ENCODE data around the gene PCDHB16. TPM values are rescaled to one million over a fixed set of nuclear protein-coding genes. Genes with fewer than 3 reads are reported as not detected.
"Not testable (repeated sequence)": the region's sequence is repeated elsewhere in the genome, so short reads cannot be mapped to it uniquely, and the experiment has no call there.

PCDHB16 gene
- total RNA-seq, 1 donor from 2014 or later: 2.5 TPM

- intact Hi-C loops (cut with DNase I): loop anchor here (10.0 kb wide), 1 partner anchor 110 kb away; the partner anchor contains the start of gene TAF7
- not testable (repeated sequence) for ATAC-seq; DNase-seq (ENCODE audit: missing footprints)
These were observed 32.4 kb downstream of the PCDHB16 start for GRCh38 chr5:141214583-141214982.

- intact Hi-C loops (cut with DNase I): loop anchor here (10.0 kb wide), 1 partner anchor 109 kb away; the partner anchor contains the start of gene TAF7
- not testable (repeated sequence) for ATAC-seq; DNase-seq (ENCODE audit: missing footprints)
These were observed 33.3 kb downstream of the PCDHB16 start for GRCh38 chr5:141215504-141215903.

- not testable (repeated sequence) for DNase-seq (ENCODE audit: missing footprints); ATAC-seq
- intact Hi-C loops (cut with DNase I): loop anchor here (10.0 kb wide), 1 partner anchor 109 kb away; the partner anchor contains the start of gene TAF7
These were observed 33.8 kb downstream of the PCDHB16 start for GRCh38 chr5:141216035-141216434.

GRCh38 chr5:141223112-141223783 lies 41.1 kb downstream of the PCDHB16 start, which contains the start of gene PCDHB14:
Gene PCDHB14, plus strand, starts transcription at chr5:141223343. Its CDS starts 163 bp downstream, at chr5:141223506.
- ATAC-seq: no peak
- intact Hi-C loops (cut with DNase I): no loop called here
- DNase-seq (ENCODE audit: missing footprints): no peak

GRCh38 chr5:141224844-141225243 lies 42.7 kb downstream of the PCDHB16 start:
- intact Hi-C loops (cut with DNase I); DNase-seq (ENCODE audit: missing footprints); ATAC-seq: not testable (repeated sequence)

GRCh38 chr5:141225421-141225820 lies 43.2 kb downstream of the PCDHB16 start:
- intact Hi-C loops (cut with DNase I); ATAC-seq; DNase-seq (ENCODE audit: missing footprints): not testable (repeated sequence)

- intact Hi-C loops (cut with DNase I): no loop called here
- DNase-seq (ENCODE audit: missing footprints) (no peak), ATAC-seq (no peak)
These were observed 52.0 kb downstream of the PCDHB16 start for GRCh38 chr5:141234109-141234667.

Other genes with a start within 250 kb of the PCDHB16 start
- gene PCDHAC2, start 215.9 kb upstream of the PCDHB16 start, total RNA-seq: 0.30 TPM
- gene PCDHB1, start 131.0 kb upstream of the PCDHB16 start, total RNA-seq: not detected
- gene PCDHB2, start 87.8 kb upstream of the PCDHB16 start, total RNA-seq: 1.7 TPM
- 0.70 TPM for gene PCDHB3, start 81.9 kb upstream of the PCDHB16 start, total RNA-seq
- gene PCDHB4, start 60.6 kb upstream of the PCDHB16 start, total RNA-seq: 1.5 TPM
- 1.6 TPM for gene PCDHB5, start 47.2 kb upstream of the PCDHB16 start, total RNA-seq
- gene PCDHB6, start 32.3 kb upstream of the PCDHB16 start, total RNA-seq: 0.51 TPM
- 0.87 TPM for gene PCDHB7, start 9.7 kb upstream of the PCDHB16 start, total RNA-seq
- gene PCDHB8, start 4.6 kb upstream of the PCDHB16 start, total RNA-seq: 2.2 TPM
- gene PCDHB9, start 4.8 kb downstream of the PCDHB16 start, total RNA-seq: 1.3 TPM
- 0.84 TPM for gene PCDHB10, start 10.0 kb downstream of the PCDHB16 start, total RNA-seq
- 0.81 TPM for gene PCDHB11, start 17.2 kb downstream of the PCDHB16 start, total RNA-seq
- gene PCDHB12, start 26.3 kb downstream of the PCDHB16 start, total RNA-seq: 1.3 TPM
- 2.6 TPM for gene PCDHB13, start 31.5 kb downstream of the PCDHB16 start, total RNA-seq
- 4.1 TPM for gene PCDHB14, start 41.0 kb downstream of the PCDHB16 start, total RNA-seq
- 5.8 TPM for gene PCDHB15, start 63.0 kb downstream of the PCDHB16 start, total RNA-seq
- not detected for gene SLC25A2, start 121.7 kb downstream of the PCDHB16 start, total RNA-seq
- 101 TPM for gene TAF7, start 138.4 kb downstream of the PCDHB16 start, total RNA-seq
- 3.2 TPM for gene PCDHGA1, start 148.1 kb downstream of the PCDHB16 start, total RNA-seq
- gene PCDHGA2, start 156.4 kb downstream of the PCDHB16 start, total RNA-seq: 6.2 TPM
- 9.8 TPM for gene PCDHGA3, start 161.4 kb downstream of the PCDHB16 start, total RNA-seq
- 6.7 TPM for gene PCDHGB1, start 167.7 kb downstream of the PCDHB16 start, total RNA-seq
- 7.8 TPM for gene PCDHGA4, start 172.6 kb downstream of the PCDHB16 start, total RNA-seq
- gene PCDHGB2, start 177.6 kb downstream of the PCDHB16 start, total RNA-seq: 8.3 TPM
- gene PCDHGA5, start 181.8 kb downstream of the PCDHB16 start, total RNA-seq: 5.7 TPM
- 7.3 TPM for gene PCDHGB3, start 187.9 kb downstream of the PCDHB16 start, total RNA-seq
- 6.0 TPM for gene PCDHGA6, start 191.5 kb downstream of the PCDHB16 start, total RNA-seq
- gene PCDHGA7, start 200.4 kb downstream of the PCDHB16 start, total RNA-seq: 7.2 TPM
- gene PCDHGB4, start 205.3 kb downstream of the PCDHB16 start, total RNA-seq: 4.6 TPM
- gene PCDHGA8, start 210.2 kb downstream of the PCDHB16 start, total RNA-seq: 9.7 TPM
- gene PCDHGB5, start 215.6 kb downstream of the PCDHB16 start, total RNA-seq: 6.1 TPM
- 4.2 TPM for gene PCDHGA9, start 220.4 kb downstream of the PCDHB16 start, total RNA-seq
- 5.9 TPM for gene PCDHGB6, start 225.6 kb downstream of the PCDHB16 start, total RNA-seq
- gene PCDHGA10, start 230.6 kb downstream of the PCDHB16 start, total RNA-seq: 4.1 TPM
- gene PCDHGB7, start 235.3 kb downstream of the PCDHB16 start, total RNA-seq: 8.6 TPM
- gene PCDHGA11, start 238.7 kb downstream of the PCDHB16 start, total RNA-seq: 4.5 TPM
- 6.5 TPM for gene PCDHGA12, start 248.1 kb downstream of the PCDHB16 start, total RNA-seq